Skeletal muscle tissue (tissue), 4 donors: ENCODE results near the gene SPDEF. TPM values are rescaled to one million over a fixed set of nuclear protein-coding genes. Genes with fewer than 3 reads are reported as not detected.

ENCODE experiments used
- H3K27ac ChIP-seq: one replicate; pipeline ENCODE4 v1.7.0; 2013; ENCODE audit warnings: mild to moderate bottlenecking, low read depth, low read length, inconsistent platforms
- H3K27me3 ChIP-seq, 3 donors: one replicate each; pipeline ENCODE4 v1.7.0; 2013; ENCODE audit warnings: low read length in 3 of 3; ENCODE audit not compliant: control insufficient read depth in 3 of 3, insufficient read depth in 3 of 3
- H3K36me3 ChIP-seq, 3 donors: one replicate each; pipeline ENCODE4 v1.7.0; 2013; ENCODE audit warnings: low read length in 3 of 3; ENCODE audit not compliant: control insufficient read depth in 3 of 3, insufficient read depth in 3 of 3
- H3K4me1 ChIP-seq, 3 donors: one replicate each; pipeline ENCODE4 v1.7.0; 2013; ENCODE audit warnings: low read length in 3 of 3, mild to moderate bottlenecking in 3 of 3; ENCODE audit not compliant: control insufficient read depth in 3 of 3, insufficient read depth in 3 of 3
- H3K4me3 ChIP-seq, 3 donors: one replicate each; pipeline ENCODE4 v1.7.0; 2013; ENCODE audit warnings: low read length in 3 of 3
- H3K9ac ChIP-seq, 3 donors: one replicate each; pipeline ENCODE4 v1.7.0; 2013; ENCODE audit warnings: low read length in 3 of 3, mild to moderate bottlenecking in 3 of 3, moderate library complexity in 2 of 3, low read depth in 1 of 3
- H3K9me3 ChIP-seq, 3 donors: one replicate each; pipeline ENCODE4 v1.7.0; 2013; ENCODE audit warnings: low read length in 3 of 3; ENCODE audit not compliant: control insufficient read depth in 3 of 3
- total RNA-seq: library from RNA; depleted of rRNA; stranded (reverse); fragments of >200 nt; gene quantifications from one replicate; pipeline ENCODE4 v1.2.3, GENCODE V29; 2014
- donor health status: Osteomylitis.

Gene SPDEF
- total RNA-seq, 1 donor from 2014 or later, result not detected

- H3K9me3 ChIP-seq, result no peaks in the 10 kb centered on the region
- H3K27me3 ChIP-seq, result no peaks in the 10 kb centered on the region
- no peak overlapping the region for H3K27ac ChIP-seq
Observed at GRCh38 chr6:34524971-34525370, 31.2 kb downstream of the SPDEF start.

GRCh38 chr6:34524499-34524898 is 31.6 kb downstream of the SPDEF start:
- no peak overlapping the region for H3K4me3 ChIP-seq
- H3K27me3 ChIP-seq, result no peaks in the 10 kb centered on the region
- no peaks in the 10 kb centered on the region for H3K9me3 ChIP-seq
- no peak overlapping the region for H3K9ac ChIP-seq
- peaks cover 3 to 13% (median 3%) of the 10 kb centered on the region in 3 donors for H3K4me1 ChIP-seq
- no peak overlapping the region for H3K27ac ChIP-seq
- H3K36me3 ChIP-seq, result no peaks in the 10 kb centered on the region

More at GRCh38 chr6:34524971-34525370, 31.2 kb downstream of the SPDEF start:
- H3K4me3 ChIP-seq, result no peak overlapping the region
- no peak overlapping the region for H3K9ac ChIP-seq
- H3K4me1 ChIP-seq, result peaks cover 3 to 13% (median 3%) of the 10 kb centered on the region in 3 donors
- H3K36me3 ChIP-seq, result no peaks in the 10 kb centered on the region

- Histone ChIP-seq H3K27ac (no peak overlapping the region), H3K9ac (no peak overlapping the region), H3K4me3 (no peak overlapping the region), H3K4me1 (peaks cover 3 to 13% (median 3%) of the 10 kb centered on the region in 3 donors), H3K27me3 (no peaks in the 10 kb centered on the region), H3K9me3 (no peaks in the 10 kb centered on the region), H3K36me3 (no peaks in the 10 kb centered on the region)
Observed at GRCh38 chr6:34523441-34524206, 32.5 kb downstream of the SPDEF start.

DNA sequence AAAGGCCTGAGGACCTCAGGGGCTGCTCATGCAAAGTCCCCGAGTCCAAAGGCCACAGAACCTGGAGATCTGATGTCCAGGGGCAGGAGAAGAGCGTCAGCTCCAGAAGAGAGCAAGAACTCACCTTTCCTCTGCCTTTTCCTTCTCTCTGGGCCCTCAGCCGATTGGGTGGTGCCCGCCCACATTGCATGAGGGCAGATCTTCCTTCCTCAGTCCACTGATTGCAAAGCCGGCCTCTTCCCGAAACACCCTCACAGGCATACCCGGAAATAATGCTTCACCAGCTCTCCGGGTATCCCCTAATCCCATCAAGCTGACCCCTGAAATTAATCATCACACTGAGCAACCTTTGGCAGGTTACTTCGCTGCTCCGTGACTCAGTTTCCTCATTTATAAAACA is 33.4 kb downstream of the SPDEF start:
- H3K4me3 ChIP-seq, result no peak overlapping the region
- peaks cover 3 to 13% (median 3%) of the 10 kb centered on the region in 3 donors for H3K4me1 ChIP-seq
- no peaks in the 10 kb centered on the region for H3K36me3 ChIP-seq
- H3K9ac ChIP-seq, result no peak overlapping the region
- H3K27ac ChIP-seq, result no peak overlapping the region
- H3K9me3 ChIP-seq, result no peaks in the 10 kb centered on the region
- H3K27me3 ChIP-seq, result no peaks in the 10 kb centered on the region

- Histone ChIP-seq H3K9me3 (no peaks in the 10 kb centered on the region), H3K36me3 (no peaks in the 10 kb centered on the region), H3K9ac (no peak overlapping the region), H3K27me3 (peaks cover 0 to 4% (median 0%) of the 10 kb centered on the region in 3 donors), H3K4me3 (no peak overlapping the region), H3K27ac (no peak overlapping the region), H3K4me1 (peaks cover 0 to 6% (median 3%) of the 10 kb centered on the region in 3 donors)
Observed at GRCh38 chr6:34521463-34522285, 34.5 kb downstream of the SPDEF start.

- Histone ChIP-seq H3K4me1 (no peaks in the 10 kb centered on the region), H3K36me3 (no peaks in the 10 kb centered on the region), H3K9ac (no peak overlapping the region), H3K27me3 (peaks cover 0 to 7% (median 5%) of the 10 kb centered on the region in 3 donors), H3K4me3 (no peak overlapping the region), H3K9me3 (no peaks in the 10 kb centered on the region), H3K27ac (no peak overlapping the region)
Observed at GRCh38 chr6:34520645-34521462, 35.3 kb downstream of the SPDEF start.

- no peak overlapping the region for H3K9ac ChIP-seq
- no peaks in the 10 kb centered on the region for H3K36me3 ChIP-seq
- no peaks in the 10 kb centered on the region for H3K4me1 ChIP-seq
- H3K27ac ChIP-seq, result no peak overlapping the region
- H3K27me3 ChIP-seq, result peaks cover 3 to 14% (median 10%) of the 10 kb centered on the region in 3 donors
- no peak overlapping the region for H3K4me3 ChIP-seq
- H3K9me3 ChIP-seq, result no peaks in the 10 kb centered on the region
Observed at GRCh38 chr6:34519971-34520644, 36.0 kb downstream of the SPDEF start.

DNA sequence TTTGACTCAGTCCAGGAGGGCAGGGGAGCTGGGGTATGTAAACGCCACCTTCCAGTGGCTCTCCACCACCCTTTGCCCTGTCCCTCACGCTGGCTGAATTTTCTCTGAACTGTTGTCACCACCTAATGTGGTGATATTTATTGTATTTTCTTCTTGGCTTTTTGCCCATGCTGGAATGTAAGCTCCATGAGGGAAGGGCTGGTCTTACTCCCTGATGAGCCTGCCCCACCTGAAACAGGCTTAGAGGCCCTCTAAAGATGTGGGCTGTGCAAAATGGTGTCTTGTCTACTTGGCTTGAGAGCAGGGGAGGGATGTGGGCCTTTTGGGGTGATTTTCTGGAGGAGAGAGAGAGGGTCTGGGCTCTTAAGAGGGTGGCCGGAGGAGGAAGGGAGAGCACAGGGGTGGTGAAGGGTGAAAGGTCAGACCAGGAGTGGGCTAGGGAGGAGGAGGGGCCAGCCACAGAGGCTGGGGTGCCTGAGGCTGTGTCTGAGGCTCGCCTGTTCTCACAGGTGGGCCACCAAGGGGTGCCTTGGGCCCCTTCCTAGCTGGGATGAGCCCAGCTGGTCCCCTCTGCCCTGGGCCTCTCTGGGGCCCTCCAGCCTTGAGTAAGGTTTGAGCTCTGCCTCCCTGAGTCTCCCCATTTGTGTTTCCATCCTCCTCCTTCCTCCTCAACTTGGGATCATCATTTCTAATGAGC is 37.3 kb downstream of the SPDEF start:
- no peaks in the 10 kb centered on the region for H3K9me3 ChIP-seq
- no peak overlapping the region for H3K9ac ChIP-seq
- no peaks in the 10 kb centered on the region for H3K36me3 ChIP-seq
- no peak overlapping the region for H3K4me3 ChIP-seq
- H3K4me1 ChIP-seq, result no peaks in the 10 kb centered on the region
- H3K27ac ChIP-seq, result no peak overlapping the region
- H3K27me3 ChIP-seq, result peaks cover 15 to 22% (median 18%) of the 10 kb centered on the region in 3 donors

DNA sequence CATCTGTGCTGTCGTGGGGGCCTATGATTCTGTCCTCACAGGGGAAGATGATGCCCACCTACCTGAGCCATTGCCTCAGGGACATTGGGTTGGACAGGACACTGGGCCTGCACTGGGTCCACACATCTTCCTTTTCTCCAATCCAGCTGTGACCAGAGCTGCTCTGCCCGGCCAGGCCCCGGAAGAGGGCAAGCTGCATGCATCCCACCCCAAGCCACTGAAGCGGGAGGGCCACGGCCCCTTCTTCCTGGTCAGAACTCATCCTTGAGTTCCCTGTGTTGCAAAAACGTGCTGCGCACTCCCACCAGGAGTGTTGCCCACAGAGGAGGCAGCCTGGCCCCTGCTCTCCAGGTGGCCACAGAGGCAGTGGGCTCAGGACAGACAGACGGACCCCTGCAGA is 38.2 kb downstream of the SPDEF start:
- H3K4me3 ChIP-seq, result no peak overlapping the region
- no peaks in the 10 kb centered on the region for H3K36me3 ChIP-seq
- H3K4me1 ChIP-seq, result no peaks in the 10 kb centered on the region
- no peaks in the 10 kb centered on the region for H3K9me3 ChIP-seq
- peaks cover 16 to 26% (median 24%) of the 10 kb centered on the region in 3 donors for H3K27me3 ChIP-seq
- H3K27ac ChIP-seq, result no peak overlapping the region
- no peak overlapping the region for H3K9ac ChIP-seq
